ENCODE measurements around the gene CAT.

DNA sequence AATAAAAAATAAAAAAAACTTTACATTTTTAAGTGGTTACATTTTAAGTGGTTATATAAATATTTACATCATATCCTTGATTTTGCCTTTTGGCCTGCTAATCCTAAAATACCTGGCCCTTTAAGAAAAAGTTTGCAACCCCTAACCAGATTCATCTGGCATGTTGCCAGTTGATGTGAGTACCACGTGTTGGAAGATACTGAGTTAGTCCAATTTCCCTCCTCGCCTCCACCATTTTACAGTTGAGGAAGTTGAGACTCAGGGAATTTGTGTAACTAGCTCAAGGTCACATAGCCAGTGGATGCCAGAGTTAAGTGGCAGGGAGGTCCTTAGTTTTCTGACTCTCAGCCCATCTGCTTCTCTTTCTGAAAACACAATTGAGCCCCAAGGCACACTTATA, 69.8 kb downstream of the CAT start:
- TF ChIP-seq EZH2phosphoT487 (IDR thresholded peaks at IDR 0.05; ENCODE audit: insufficient read depth, low read depth) (no peak), EZH2 (IDR thresholded peaks at IDR 0.05; ENCODE audit: insufficient read depth, poor library complexity, severe bottlenecking) (no peak)

Measured in GM23248 (cell line).